ENCODE results near the gene GALNT13. TPM values are rescaled to one million over a fixed set of nuclear protein-coding genes. Genes with fewer than 3 reads are reported as not detected.

GALNT13 gene
- total and polyA plus RNA-seq, 2 donors (not counting 1 experiment from before 2014, with no cell fraction given), result not detected

DNA sequence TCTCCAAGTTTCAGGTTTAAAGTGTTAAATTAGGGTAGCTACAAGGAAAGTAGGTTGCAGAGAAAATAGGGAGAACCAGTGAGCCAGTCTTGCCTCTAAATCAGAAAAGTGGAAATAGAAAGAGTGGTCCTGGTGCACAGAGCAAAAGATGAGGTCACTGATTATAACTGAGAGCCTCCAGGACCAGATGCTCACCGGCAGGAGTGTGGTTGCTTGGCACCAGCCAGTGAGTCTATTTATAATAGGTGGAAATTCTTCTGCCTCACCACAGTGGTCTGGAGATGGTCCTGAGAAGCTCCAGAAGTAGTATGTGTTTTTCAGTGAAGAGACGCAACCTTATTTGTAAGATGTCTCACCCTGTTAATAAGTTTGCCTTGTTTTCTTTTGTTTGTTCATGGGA is 452.9 kb downstream of the GALNT13 start:
- H2AFZ ChIP-seq (ENCODE audit: insufficient read depth, low read depth, low read length, poor library complexity, severe bottlenecking), result no peak overlapping the region
- no peak overlapping the region for H3K4me3 ChIP-seq (ENCODE audit: control extremely low read depth in 1 of 5, extremely low read depth in 1 of 5, insufficient read depth in 1 of 5, low read depth in 2 of 5, low read length in 4 of 5)
- H3K9me3 ChIP-seq (ENCODE audit: control extremely low read depth in 1 of 3, control insufficient read depth in 2 of 3, insufficient read depth in 1 of 3, low read length in 2 of 3), result peaks cover 0 to 1% (median 0%) of the 10 kb centered on the region in 3 donors
- no peaks in the 10 kb centered on the region for H3K9me3 Mint-ChIP-seq (ENCODE audit: insufficient read depth)
- intact Hi-C loops (cut with micrococcal nuclease), result no loop called here
- DNase-seq (no peak), ATAC-seq (ENCODE audit: low read depth) (no peak)
- H3K27me3 ChIP-seq (replicated peaks in 1 of 4; ENCODE audit: control extremely low read depth in 1 of 4, control insufficient read depth in 3 of 4, insufficient read depth in 4 of 4, low read length in 3 of 4), result no peaks in the 10 kb centered on the region
- H3K79me2 ChIP-seq (ENCODE audit: control insufficient read depth, insufficient read depth, low read length), result no peaks in the 10 kb centered on the region
- no peaks in the 10 kb centered on the region for H3K36me3 ChIP-seq (replicated peaks in 1 of 2; ENCODE audit: control extremely low read depth in 1 of 2, control insufficient read depth in 1 of 2, extremely low read depth in 1 of 2, insufficient read depth in 2 of 2, low read length in 1 of 2)
- no peaks in the 10 kb centered on the region for H4K20me1 ChIP-seq (ENCODE audit: control insufficient read depth, insufficient read depth, low read length, poor library complexity, severe bottlenecking)
- H3K4me1 ChIP-seq (ENCODE audit: control insufficient read depth in 2 of 2, insufficient read depth in 2 of 2, low read length in 2 of 2), result no peaks in the 10 kb centered on the region
- H3K4me1 Mint-ChIP-seq, result no peaks in the 10 kb centered on the region
- no peak overlapping the region for H3K27ac ChIP-seq (ENCODE audit: low read length in 2 of 2)
- H3K4me2 ChIP-seq (replicated peaks; ENCODE audit: low read depth, low read length, poor library complexity, severe bottlenecking), result no peak overlapping the region
- no peaks in the 10 kb centered on the region for H3K27me3 Mint-ChIP-seq
- no peak for TF ChIP-seq EZH2 (IDR thresholded peaks at IDR 0.05; ENCODE audit: borderline replicate concordance, insufficient read depth, low read depth, low read length, poor library complexity, severe bottlenecking)
- TF ChIP-seq, protein P1, sequence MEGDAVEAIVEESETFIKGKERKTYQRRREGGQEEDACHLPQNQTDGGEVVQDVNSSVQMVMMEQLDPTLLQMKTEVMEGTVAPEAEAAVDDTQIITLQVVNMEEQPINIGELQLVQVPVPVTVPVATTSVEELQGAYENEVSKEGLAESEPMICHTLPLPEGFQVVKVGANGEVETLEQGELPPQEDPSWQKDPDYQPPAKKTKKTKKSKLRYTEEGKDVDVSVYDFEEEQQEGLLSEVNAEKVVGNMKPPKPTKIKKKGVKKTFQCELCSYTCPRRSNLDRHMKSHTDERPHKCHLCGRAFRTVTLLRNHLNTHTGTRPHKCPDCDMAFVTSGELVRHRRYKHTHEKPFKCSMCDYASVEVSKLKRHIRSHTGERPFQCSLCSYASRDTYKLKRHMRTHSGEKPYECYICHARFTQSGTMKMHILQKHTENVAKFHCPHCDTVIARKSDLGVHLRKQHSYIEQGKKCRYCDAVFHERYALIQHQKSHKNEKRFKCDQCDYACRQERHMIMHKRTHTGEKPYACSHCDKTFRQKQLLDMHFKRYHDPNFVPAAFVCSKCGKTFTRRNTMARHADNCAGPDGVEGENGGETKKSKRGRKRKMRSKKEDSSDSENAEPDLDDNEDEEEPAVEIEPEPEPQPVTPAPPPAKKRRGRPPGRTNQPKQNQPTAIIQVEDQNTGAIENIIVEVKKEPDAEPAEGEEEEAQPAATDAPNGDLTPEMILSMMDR (IDR thresholded peaks at IDR 0.05), result no peak
- no peak overlapping the region for H3K4me3 Mint-ChIP-seq
- 94% methylated on average over 2 of the region's 2 CpGs for WGBS (ENCODE audit: insufficient coverage)
- ChIA-PET POLR2A (no interaction called here), CTCF (no interaction called here)
- no peak overlapping the region for H3K27ac Mint-ChIP-seq
- no peak overlapping the region for H3K9ac ChIP-seq (ENCODE audit: low read length)

DNA sequence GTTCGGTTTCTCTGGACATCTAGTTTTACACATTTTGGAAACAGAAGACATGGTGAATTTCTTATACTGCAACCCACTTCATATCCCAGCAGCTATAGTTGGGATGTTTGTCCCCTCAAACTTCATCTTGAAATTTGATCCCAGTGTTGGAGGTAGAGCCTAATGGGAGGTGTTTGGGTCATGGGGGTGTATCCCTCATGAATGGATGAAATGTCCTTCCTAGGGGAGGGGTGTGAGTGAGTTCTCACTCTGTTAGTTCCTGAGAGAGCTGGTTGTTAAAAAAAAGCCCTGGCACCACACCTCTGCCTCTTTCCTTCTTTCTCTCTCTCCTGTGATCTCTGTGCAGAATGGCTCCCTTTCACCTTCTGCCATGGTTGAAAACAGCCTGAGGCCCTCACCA is 457.8 kb downstream of the GALNT13 start:
- Histone ChIP-seq H3K27ac (ENCODE audit: low read length in 2 of 2) (no peak overlapping the region), H3K79me2 (ENCODE audit: control insufficient read depth, insufficient read depth, low read length) (no peaks in the 10 kb centered on the region), H2AFZ (ENCODE audit: insufficient read depth, low read depth, low read length, poor library complexity, severe bottlenecking) (no peak overlapping the region), H3K9ac (ENCODE audit: low read length) (no peak overlapping the region), H3K36me3 (replicated peaks in 1 of 2; ENCODE audit: control extremely low read depth in 1 of 2, control insufficient read depth in 1 of 2, extremely low read depth in 1 of 2, insufficient read depth in 2 of 2, low read length in 1 of 2) (no peaks in the 10 kb centered on the region), H3K27me3 (replicated peaks in 1 of 4; ENCODE audit: control extremely low read depth in 1 of 4, control insufficient read depth in 3 of 4, insufficient read depth in 4 of 4, low read length in 3 of 4) (no peaks in the 10 kb centered on the region), H4K20me1 (ENCODE audit: control insufficient read depth, insufficient read depth, low read length, poor library complexity, severe bottlenecking) (no peaks in the 10 kb centered on the region), H3K4me1 (ENCODE audit: control insufficient read depth in 2 of 2, insufficient read depth in 2 of 2, low read length in 2 of 2) (no peaks in the 10 kb centered on the region), H3K9me3 (ENCODE audit: control extremely low read depth in 1 of 3, control insufficient read depth in 2 of 3, insufficient read depth in 1 of 3, low read length in 2 of 3) (peaks cover 0 to 1% (median 0%) of the 10 kb centered on the region in 3 donors), H3K4me2 (replicated peaks; ENCODE audit: low read depth, low read length, poor library complexity, severe bottlenecking) (no peak overlapping the region), H3K4me3 (ENCODE audit: control extremely low read depth in 1 of 5, extremely low read depth in 1 of 5, insufficient read depth in 1 of 5, low read depth in 2 of 5, low read length in 4 of 5) (no peak overlapping the region)
- intact Hi-C loops (cut with micrococcal nuclease), result no loop called here
- DNase-seq (no peak), ATAC-seq (ENCODE audit: low read depth) (no peak)
- Mint-ChIP-seq H3K27ac (no peak overlapping the region), H3K27me3 (no peaks in the 10 kb centered on the region), H3K9me3 (ENCODE audit: insufficient read depth) (peaks cover 2% of the 10 kb centered on the region), H3K4me3 (no peak overlapping the region), H3K4me1 (no peaks in the 10 kb centered on the region)
- no CpG with 5 or more reads among the region's 1 CpG for WGBS (ENCODE audit: insufficient coverage)
- ChIA-PET CTCF (no interaction called here), POLR2A (no interaction called here)
- TF ChIP-seq, protein P1 (IDR thresholded peaks at IDR 0.05), result no peak
- TF ChIP-seq EZH2 (IDR thresholded peaks at IDR 0.05; ENCODE audit: borderline replicate concordance, insufficient read depth, low read depth, low read length, poor library complexity, severe bottlenecking), result no peak
